ENCODE measurements around the gene CCNDBP1.

The CCNDBP1 gene

GRCh38 chr15:43237842-43238470 is 52.8 kb downstream of the CCNDBP1 start:
- no peaks in the 10 kb centered on the region for H3K4me1 ChIP-seq (ENCODE audit: insufficient read depth, low read length)
- H3K9ac ChIP-seq (ENCODE audit: low read depth, low read length): no peak overlapping the region
- peaks cover 10% of the 10 kb centered on the region for H3K27me3 ChIP-seq (ENCODE audit: insufficient read depth, low read length, poor library complexity)
- H3K4me2 ChIP-seq (ENCODE audit: insufficient read depth, low read length): no peak overlapping the region
- no peak overlapping the region for H2AFZ ChIP-seq (ENCODE audit: low read depth, low read length)
- H3K79me2 ChIP-seq (ENCODE audit: insufficient read depth, low read length): no peaks in the 10 kb centered on the region
- no peak overlapping the region for H3K4me3 ChIP-seq (ENCODE audit: low read depth in 1 of 2, low read length in 2 of 2)
- H4K20me1 ChIP-seq (ENCODE audit: insufficient read depth, low read length): no peaks in the 10 kb centered on the region
- no peak for DNase-seq
- no peak for ATAC-seq (ENCODE audit: insufficient read depth, low read depth)
- H3K36me3 ChIP-seq (ENCODE audit: insufficient read depth, low read length): no peaks in the 10 kb centered on the region
- no peak for TF ChIP-seq CTCF (IDR thresholded peaks at IDR 0.05; ENCODE audit: borderline replicate concordance, extremely low read depth, low read length, poor library complexity, severe bottlenecking)
- TF ChIP-seq EZH2 (IDR thresholded peaks at IDR 0.05; ENCODE audit: borderline replicate concordance, low read depth, low read length, severe bottlenecking): no peak
- H3K9me3 ChIP-seq (ENCODE audit: insufficient read depth, low read length, severe bottlenecking): no peaks in the 10 kb centered on the region
- H3K27ac ChIP-seq (ENCODE audit: low read length): no peak overlapping the region

GRCh38 chr15:43238671-43239131 is 53.5 kb downstream of the CCNDBP1 start:
- Histone ChIP-seq H3K4me3 (ENCODE audit: low read depth in 1 of 2, low read length in 2 of 2) (no peak overlapping the region), H3K4me1 (ENCODE audit: insufficient read depth, low read length) (no peaks in the 10 kb centered on the region), H3K27me3 (ENCODE audit: insufficient read depth, low read length, poor library complexity) (peaks cover 9% of the 10 kb centered on the region), H3K4me2 (ENCODE audit: insufficient read depth, low read length) (no peak overlapping the region), H3K79me2 (ENCODE audit: insufficient read depth, low read length) (no peaks in the 10 kb centered on the region), H3K9me3 (ENCODE audit: insufficient read depth, low read length, severe bottlenecking) (no peaks in the 10 kb centered on the region), H3K9ac (ENCODE audit: low read depth, low read length) (no peak overlapping the region), H3K27ac (ENCODE audit: low read length) (no peak overlapping the region), H2AFZ (ENCODE audit: low read depth, low read length) (no peak overlapping the region), H4K20me1 (ENCODE audit: insufficient read depth, low read length) (no peaks in the 10 kb centered on the region), H3K36me3 (ENCODE audit: insufficient read depth, low read length) (no peaks in the 10 kb centered on the region)
- no peak for DNase-seq
- no peak for ATAC-seq (ENCODE audit: insufficient read depth, low read depth)
- TF ChIP-seq CTCF (IDR thresholded peaks at IDR 0.05; ENCODE audit: borderline replicate concordance, extremely low read depth, low read length, poor library complexity, severe bottlenecking): no peak
- no peak for TF ChIP-seq EZH2 (IDR thresholded peaks at IDR 0.05; ENCODE audit: borderline replicate concordance, low read depth, low read length, severe bottlenecking)

DNA sequence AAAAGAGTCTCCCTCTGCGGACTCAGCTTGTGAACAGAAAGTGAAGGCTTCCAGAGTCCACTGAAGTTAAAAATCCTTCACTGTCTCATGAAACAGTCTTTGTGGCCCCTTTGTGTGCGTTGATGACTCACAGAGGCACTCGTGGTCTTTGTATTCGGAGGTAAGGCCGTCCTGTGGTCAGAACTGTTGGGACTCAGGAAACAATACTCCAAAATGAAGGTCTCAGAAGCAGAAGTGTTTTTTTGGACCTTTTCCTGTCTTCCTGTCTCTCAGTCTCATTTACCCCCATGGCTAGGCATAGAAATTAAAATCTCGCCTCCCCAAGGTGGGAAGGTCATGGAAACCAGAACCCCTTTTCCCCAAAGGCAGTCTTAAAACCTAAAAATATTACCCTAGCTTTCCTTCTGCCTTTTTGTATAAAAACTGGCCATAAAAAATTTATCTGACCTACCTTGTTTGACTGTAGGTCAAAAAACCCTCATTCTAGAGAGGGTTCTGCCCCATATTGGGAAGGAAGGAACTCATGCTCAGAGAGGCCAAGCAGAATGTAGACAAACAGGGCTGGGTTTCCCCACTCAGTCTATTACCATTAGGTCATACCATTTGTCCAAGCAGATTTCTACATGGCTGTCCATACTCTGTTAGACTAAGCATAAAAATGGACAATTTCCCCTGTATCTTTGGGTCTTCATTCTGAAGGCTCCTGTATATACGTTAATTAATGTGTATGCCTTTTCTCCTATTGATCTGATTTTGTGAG is 54.7 kb downstream of the CCNDBP1 start:
- H3K4me3 ChIP-seq (ENCODE audit: low read depth in 1 of 2, low read length in 2 of 2): no peak overlapping the region
- TF ChIP-seq CTCF (IDR thresholded peaks at IDR 0.05; ENCODE audit: borderline replicate concordance, extremely low read depth, low read length, poor library complexity, severe bottlenecking): no peak
- no peak for TF ChIP-seq EZH2 (IDR thresholded peaks at IDR 0.05; ENCODE audit: borderline replicate concordance, low read depth, low read length, severe bottlenecking)
- H3K36me3 ChIP-seq (ENCODE audit: insufficient read depth, low read length): no peaks in the 10 kb centered on the region
- ATAC-seq (ENCODE audit: insufficient read depth, low read depth) (peak; percentile 37; the same call in 1 of the 3 replicates), DNase-seq (no peak)
- H3K27ac ChIP-seq (ENCODE audit: low read length): no peak overlapping the region
- no peak overlapping the region for H3K4me2 ChIP-seq (ENCODE audit: insufficient read depth, low read length)
- H2AFZ ChIP-seq (ENCODE audit: low read depth, low read length): no peak overlapping the region
- H3K9ac ChIP-seq (ENCODE audit: low read depth, low read length): no peak overlapping the region
- no peaks in the 10 kb centered on the region for H3K79me2 ChIP-seq (ENCODE audit: insufficient read depth, low read length)
- no peaks in the 10 kb centered on the region for H3K4me1 ChIP-seq (ENCODE audit: insufficient read depth, low read length)
- no peaks in the 10 kb centered on the region for H4K20me1 ChIP-seq (ENCODE audit: insufficient read depth, low read length)
- H3K9me3 ChIP-seq (ENCODE audit: insufficient read depth, low read length, severe bottlenecking): no peaks in the 10 kb centered on the region
- peaks cover 9% of the 10 kb centered on the region for H3K27me3 ChIP-seq (ENCODE audit: insufficient read depth, low read length, poor library complexity)

All from DND-41 (cell line).